HepG2 (cell line): ENCODE measurements around the gene MYH9. TPM values are rescaled to one million over a fixed set of nuclear protein-coding genes. Genes with fewer than 3 reads are reported as not detected.

ENCODE experiments used
- ATAC-seq: fragments of 200-7000 bp; cut with Tn5 transposase; 3 replicates; pipeline ENCODE4 v1.9.1; 2020; ENCODE audit warnings: mild to moderate bottlenecking, moderate library complexity
- BruUV-seq: library from RNA; stranded (reverse); fragments of 400-500 nt; replicated peaks from 2 replicates; lab custom pipeline; 2021; lab: Mats Ljungman, UMichigan
- CTCF ChIA-PET: fragments of 300-600 bp; formaldehyde crosslinking; extraction: SDS; loops from one replicate; lab custom pipeline; 2021; ENCODE audit warnings: low total read pairs, inconsistent platforms, low intra/inter-chr PET ratio; lab: Yijun Ruan, JAX
- POLR2A ChIA-PET: fragments of 350-600 bp; sonication (Branson Sonifier 250); formaldehyde crosslinking; loops from one replicate; lab custom pipeline; 2020; ENCODE audit warnings: antibody characterized with exemption, inconsistent platforms; lab: Yijun Ruan, JAX
- DNase-seq: peaks from one replicate; pipeline ENCODE4 v3.0.0-alpha.2; 2015; ENCODE audit warnings: low spot score
- FAIRE-seq: peaks from 3 replicates; lab custom pipeline; 2011; peaks lifted over from hg19 to GRCh38; lab: Jason Lieb, UNC
- H2AFZ ChIP-seq: one replicate; pipeline ENCODE4 v1.6.1; 2011; ENCODE audit warnings: low read length, inconsistent platforms
- H3K27ac ChIP-seq: fragments of 300-600 bp; 3 replicates; pipeline ENCODE4 v1.8.0; 2011; ENCODE audit warnings: mixed run types, mild to moderate bottlenecking, mixed read lengths, low read length, inconsistent platforms; ENCODE audit not compliant: insufficient read depth; ENCODE audit errors: extremely low read length
- H3K27me3 ChIP-seq, 2 experiments: fragments of 200-600 bp in 1 of 2; 2 replicates in 1 of 2; 3 replicates in 1 of 2; pipeline versions ENCODE4 v1.6.0 to v1.8.0; 2011; ENCODE audit warnings: low read length in 2 of 2, mild to moderate bottlenecking in 2 of 2, moderate library complexity in 2 of 2, inconsistent platforms in 1 of 2; ENCODE audit not compliant: insufficient read depth in 2 of 2, control insufficient read depth in 1 of 2
- H3K36me3 ChIP-seq, 2 experiments: fragments of 200-600 bp in 1 of 2; replicated peaks in 1 of 2; 2 replicates in 1 of 2; 3 replicates in 1 of 2; pipeline versions ENCODE4 v1.5.1 to v1.8.0; 2011; ENCODE audit warnings: low read length in 2 of 2, inconsistent platforms in 1 of 2; ENCODE audit not compliant: insufficient read depth in 2 of 2, control insufficient read depth in 1 of 2
- H3K4me1 ChIP-seq: 2 replicates; pipeline ENCODE4 v1.5.1; 2012; ENCODE audit warnings: low read length, inconsistent platforms; ENCODE audit not compliant: insufficient read depth
- H3K4me2 ChIP-seq: 2 replicates; pipeline ENCODE4 v1.6.0; 2011; ENCODE audit warnings: low read depth, low read length, inconsistent platforms
- H3K4me3 ChIP-seq, 3 experiments: fragments of 200-600 bp in 1 of 3; sonication (generic), shearing (Covaris generic) in 1 of 3; replicated peaks in 1 of 3; 2 replicates each; pipeline ENCODE4 v1.5.1; 2011 to 2016; ENCODE audit warnings: low read length in 3 of 3, inconsistent platforms in 2 of 3, low read depth in 2 of 3, mild to moderate bottlenecking in 2 of 3, control low read depth in 1 of 3, mixed read lengths in 1 of 3; ENCODE audit not compliant: insufficient read depth in 1 of 3
- H3K79me2 ChIP-seq: one replicate; pipeline ENCODE4 v1.6.1; 2011; ENCODE audit warnings: low read length, inconsistent platforms; ENCODE audit not compliant: insufficient read depth
- H3K9ac ChIP-seq: 2 replicates; pipeline ENCODE4 v1.6.0; 2011; ENCODE audit warnings: mild to moderate bottlenecking, low read depth, low read length, inconsistent platforms; ENCODE audit not compliant: insufficient read depth
- H3K9me3 ChIP-seq: 2 replicates; pipeline ENCODE4 v1.5.1; 2012; ENCODE audit warnings: mild to moderate bottlenecking, low read length
- H4K20me1 ChIP-seq: 2 replicates; pipeline ENCODE4 v1.6.0; 2011; ENCODE audit warnings: inconsistent platforms, mild to moderate bottlenecking, low read length, moderate library complexity; ENCODE audit not compliant: insufficient read depth
- ATF1 ChIP-seq: IDR thresholded peaks from 2 replicates; pipeline ENCODE4 v1.6.1; 2016; ENCODE audit warnings: mild to moderate bottlenecking, control low read depth
- EHMT2 ChIP-seq: fragments of 200-600 bp; sonication (generic); IDR thresholded peaks from 2 replicates; pipeline ENCODE4 v1.7.0; 2017; ENCODE audit warnings: antibody characterized with exemption, low read depth, low read length, borderline replicate concordance
- ETV5 ChIP-seq: IDR thresholded peaks from 2 replicates; pipeline ENCODE4 v1.6.1; 2018; ENCODE audit warnings: missing biosample characterization, missing genetic modification reagents, inconsistent platforms, borderline replicate concordance
- GLI4 ChIP-seq: sonication (generic); formaldehyde crosslinking; IDR thresholded peaks from 2 replicates; pipeline ENCODE4 v1.5.1; 2020; ENCODE audit warnings: missing genetic modification reagents, mild to moderate bottlenecking, moderate library complexity, borderline replicate concordance
- MXD4 ChIP-seq: IDR thresholded peaks from 2 replicates; pipeline ENCODE4 v1.6.1; 2016; ENCODE audit warnings: mild to moderate bottlenecking, missing biosample characterization, missing genetic modification reagents
- NR1H2 ChIP-seq: sonication (generic); formaldehyde crosslinking; IDR thresholded peaks from 2 replicates; pipeline ENCODE4 v1.8.1; 2022; ENCODE audit warnings: low read depth, missing genetic modification reagents, borderline replicate concordance
- POLR2G ChIP-seq: fragments of 200-400 bp; formaldehyde crosslinking; IDR thresholded peaks from 2 replicates; pipeline ENCODE4 v1.6.1; 2018; ENCODE audit warnings: mild to moderate bottlenecking, low read depth, low read length, moderate library complexity
- RNF2 ChIP-seq: fragments of 450-650 bp; conservative IDR thresholded peaks from 2 replicates; pipeline ENCODE4 v1.6.1; 2016; ENCODE audit warnings: low read depth
- TEAD3 ChIP-seq: optimal IDR thresholded peaks from 2 replicates; pipeline ENCODE3; 2016; ENCODE audit warnings: borderline replicate concordance
- ZBTB1 ChIP-seq: sonication (generic); formaldehyde crosslinking; IDR thresholded peaks from 2 replicates; pipeline ENCODE4 v1.4.0; 2020; ENCODE audit warnings: missing genetic modification reagents, borderline replicate concordance
- ZBTB2 ChIP-seq: sonication (generic); formaldehyde crosslinking; IDR thresholded peaks from 2 replicates; pipeline ENCODE4 v1.8.0; 2022; ENCODE audit warnings: low read depth, missing genetic modification reagents
- ZNF362 ChIP-seq: sonication (generic); formaldehyde crosslinking; IDR thresholded peaks from 2 replicates; pipeline ENCODE4 v1.4.0; 2020; ENCODE audit warnings: missing genetic modification reagents, mild to moderate bottlenecking, borderline replicate concordance
- ZNF546 ChIP-seq: sonication (generic); formaldehyde crosslinking; conservative IDR thresholded peaks from 2 replicates; pipeline ENCODE4 v1.8.1; 2023; ENCODE audit warnings: mild to moderate bottlenecking, missing genetic modification reagents
- ZNF646 ChIP-seq: sonication (generic); formaldehyde crosslinking; IDR thresholded peaks from 2 replicates; pipeline ENCODE4 v1.9.0; 2021; ENCODE audit warnings: mild to moderate bottlenecking, missing genetic modification reagents
- ZNF672 ChIP-seq: sonication (generic); formaldehyde crosslinking; IDR thresholded peaks from 2 replicates; pipeline ENCODE4 v1.8.1; 2022; ENCODE audit warnings: missing genetic modification reagents
- ZNF775 ChIP-seq: sonication (generic); formaldehyde crosslinking; IDR thresholded peaks from 2 replicates; pipeline ENCODE4 v1.4.0; 2020; ENCODE audit warnings: missing genetic modification reagents, mild to moderate bottlenecking, moderate library complexity, borderline replicate concordance
- WGBS: methylation state at CpG from one replicate; pipeline ENCODE4 v1.1.6; 2017; ENCODE audit warnings: low lambda C conversion rate; 5-methylcytosine and 5-hydroxymethylcytosine counted together
- in situ Hi-C: cut with HindIII; loops from 2 replicates; pipeline ENCODE4 v1.10.0; 2017; ENCODE audit warnings: low pct_unique_long_range_greater_than_20kb; ENCODE audit not compliant: extremely low pct_ligation_motif_present
- intact Hi-C: fragments of 100-400 bp; cut with micrococcal nuclease; formaldehyde crosslinking; loops from one replicate; pipeline ENCODE4 v1.10.0; 2022; ENCODE audit not compliant: unreplicated experiment
- polyA plus RNA-seq, 8 experiments: library from polyadenylated mRNA; depleted of rRNA in 3 of 8; stranded (reverse) in 7 of 8; unstranded in 1 of 8; fragments of >200 nt; fragmentation: Illumina TruSeq in 4 of 8; extraction: Trizol in 4 of 8; gene quantifications; 2 replicates each; pipeline versions ENCODE4 v1.2.1 to v1.2.3, GENCODE V29; 2011 to 2016; ENCODE audit warnings: low read depth in 4 of 8, missing spikeins in 1 of 8, mixed read lengths in 1 of 8; ENCODE audit not compliant: insufficient read depth in 1 of 8
- total RNA-seq, 5 experiments: library from RNA; depleted of rRNA; stranded (reverse); fragments of >200 nt; fragmentation: Illumina TruSeq; extraction: Trizol; gene quantifications; 2 replicates each; pipeline ENCODE4 v1.2.3, GENCODE V29; 2016; ENCODE audit warnings: low read depth in 1 of 5

Gene MYH9
- total and polyA plus RNA-seq, 2 of the 13 experiments (the other 11 are each of a cell fraction or from before 2014, with no cell fraction given) = 50.7 to 98.5 TPM

GRCh38 chr22:36234213-36234612, 153.6 kb downstream of the MYH9 start:
- FAIRE-seq (no peak), DNase-seq (no peak), ATAC-seq (no peak)
- Histone ChIP-seq H3K79me2 (peaks cover 49% of the 10 kb centered on the region), H4K20me1 (0 out of 2 replicates have a peak, but pooled peaks cover 4% of the 10 kb centered on the region), H3K4me3 (no peak overlapping the region), H3K4me1 (peaks cover 87% of the 10 kb centered on the region), H3K9ac (no peak overlapping the region), H3K4me2 (peak overlapping the region; percentile 94), H3K27ac (peak overlapping the region; percentile 37), H3K27me3 (no peaks in the 10 kb centered on the region; a peak in 1 of 5 replicates), H3K36me3 (peaks cover 13 to 46% of the 10 kb centered on the region in 2 experiments; a peak in 4 of 5 replicates), H2AFZ (no peak overlapping the region), H3K9me3 (no peaks in the 10 kb centered on the region)
- WGBS = 85% methylated on average over 2 of the region's 2 CpGs
- BruUV-seq = no TSS peak
- ChIA-PET POLR2A (no interaction called here), CTCF (no interaction called here)
- TF ChIP-seq TEAD3 (no peak), NR1H2 (no peak), ZNF362 (CRISPR knock-in tag) (no peak), ZBTB1 (no peak), ZBTB2 (CRISPR knock-in tag) (no peak), MXD4 (CRISPR knock-in tag) (no peak), GLI4 (CRISPR knock-in tag) (no peak), ZNF546 (no peak), POLR2G (no peak), ETV5 (CRISPR knock-in tag) (no peak), ZNF646 (no peak), RNF2 (no peak), ZNF775 (CRISPR knock-in tag) (no peak), EHMT2 (no peak), ATF1 (no peak), ZNF672 (CRISPR knock-in tag) (no peak)
- intact Hi-C loops = no loop called here
- in situ Hi-C loops = loop anchor here (10.0 kb wide), 1 partner anchor 51 kb away; no protein-coding TSS in a partner anchor
